Mucosa of rectum (tissue), 2 donors: ENCODE measurements around the gene GMFB.
"Not testable (repeated sequence)": the region's sequence is repeated elsewhere in the genome, so short reads cannot be mapped to it uniquely, and the experiment has no call there.

ENCODE experiments used
- H3K27ac ChIP-seq, 2 donors: one replicate each; pipeline ENCODE4 v1.7.0; 2013; ENCODE audit warnings: inconsistent platforms in 2 of 2, low read depth in 2 of 2, low read length in 2 of 2
- H3K27me3 ChIP-seq, 2 donors: one replicate each; pipeline ENCODE4 v1.7.0; 2013; ENCODE audit warnings: low read length in 2 of 2; ENCODE audit not compliant: control insufficient read depth in 2 of 2, insufficient read depth in 2 of 2
- H3K36me3 ChIP-seq, 2 donors: one replicate each; pipeline ENCODE4 v1.7.0; 2013; ENCODE audit warnings: low read length in 2 of 2; ENCODE audit not compliant: control insufficient read depth in 2 of 2, insufficient read depth in 2 of 2
- H3K4me1 ChIP-seq, 2 donors: one replicate each; pipeline ENCODE4 v1.7.0; 2013; ENCODE audit warnings: low read length in 2 of 2, mild to moderate bottlenecking in 1 of 2; ENCODE audit not compliant: control insufficient read depth in 2 of 2, insufficient read depth in 2 of 2
- H3K4me3 ChIP-seq, 2 donors: one replicate each; pipeline ENCODE4 v1.7.0; 2013; ENCODE audit warnings: low read length in 2 of 2
- H3K9ac ChIP-seq, 2 donors: one replicate each; pipeline ENCODE4 v1.7.0; 2013; ENCODE audit warnings: low read length in 2 of 2, low read depth in 1 of 2, mild to moderate bottlenecking in 1 of 2
- H3K9me3 ChIP-seq, 2 donors: one replicate each; pipeline ENCODE4 v1.7.0; 2013; ENCODE audit warnings: low read length in 2 of 2; ENCODE audit not compliant: control insufficient read depth in 2 of 2
- donor health status: healthy.
- donor health status: Normal muscosa, but diverticular disease.

Gene GMFB

DNA sequence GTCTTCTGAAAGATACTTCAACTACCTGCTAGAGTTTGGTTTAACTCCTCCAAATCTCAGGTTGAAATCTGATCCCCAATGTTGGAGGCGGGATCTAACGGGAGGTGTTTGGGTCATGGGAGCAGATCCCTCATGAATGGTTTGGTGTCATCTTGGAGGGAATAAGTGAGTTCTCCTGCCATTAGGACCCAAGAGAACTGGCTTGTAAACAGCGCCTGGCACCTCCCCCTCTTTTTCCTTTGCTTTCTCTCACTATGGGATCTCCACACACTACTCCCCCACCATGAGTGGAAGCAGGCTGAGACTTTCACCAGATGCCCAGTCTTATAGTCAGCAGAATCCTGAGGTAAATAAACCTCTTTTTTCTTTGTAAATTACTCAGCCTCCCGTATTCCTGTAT lies 50.1 kb downstream of the GMFB start:
- no peak overlapping the region for H3K9ac ChIP-seq
- H3K9me3 ChIP-seq, result no peaks in the 10 kb centered on the region
- H3K4me3 ChIP-seq, result no peak overlapping the region
- no peak overlapping the region for H3K27ac ChIP-seq
- peaks cover 8 to 12% of the 10 kb centered on the region in 2 donors for H3K4me1 ChIP-seq
- no peaks in the 10 kb centered on the region for H3K27me3 ChIP-seq
- H3K36me3 ChIP-seq, result peaks cover 0 to 3% of the 10 kb centered on the region in 2 donors

DNA sequence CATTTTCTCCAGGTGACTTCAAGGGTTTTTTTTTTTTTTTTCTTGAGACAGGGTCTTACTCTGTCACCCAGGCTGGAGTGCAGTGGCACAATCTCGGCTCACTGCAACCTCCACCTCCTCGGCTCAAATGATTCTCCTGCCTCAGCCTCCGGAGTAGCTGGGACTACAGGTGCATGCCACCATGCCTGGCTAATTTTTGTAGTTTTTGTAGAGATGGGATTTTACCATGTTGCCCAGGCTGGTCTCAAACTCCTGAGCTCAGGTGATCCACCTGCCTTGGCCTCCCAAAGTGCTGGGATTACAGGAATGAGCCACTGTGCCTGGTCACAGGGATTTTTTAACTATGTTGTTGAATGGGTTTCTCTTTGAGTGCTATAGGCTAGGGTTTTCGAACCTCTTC lies 50.8 kb downstream of the GMFB start:
- not testable (repeated sequence) for H3K9me3 ChIP-seq, H3K27ac ChIP-seq, H3K4me3 ChIP-seq, H3K9ac ChIP-seq, H3K36me3 ChIP-seq, H3K27me3 ChIP-seq
- peaks cover 8 to 12% of the 10 kb centered on the region in 2 donors for H3K4me1 ChIP-seq

DNA sequence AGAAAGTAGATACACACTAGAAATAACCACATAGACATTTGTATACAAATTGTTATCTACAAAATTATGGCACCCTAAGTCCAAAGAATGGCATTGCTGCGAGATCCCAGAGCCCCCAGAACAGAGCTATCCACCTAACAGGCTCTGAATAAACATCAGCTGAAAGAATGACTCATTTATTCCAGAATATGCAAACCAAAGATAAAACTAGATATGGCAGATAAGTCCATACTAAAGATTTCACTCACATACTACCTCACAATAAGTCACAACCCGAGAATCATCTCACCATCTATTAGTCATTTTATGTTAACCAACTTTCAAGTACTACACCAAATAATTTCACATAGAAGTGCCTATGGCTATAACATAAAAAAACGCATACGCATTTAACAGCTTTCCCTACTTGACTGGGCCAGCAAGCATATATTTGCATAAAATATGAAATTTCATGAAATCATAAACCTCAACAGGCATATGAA lies 53.2 kb downstream of the GMFB start:
- H3K4me3 ChIP-seq, result no peak overlapping the region
- no peak overlapping the region for H3K9ac ChIP-seq
- no peaks in the 10 kb centered on the region for H3K27me3 ChIP-seq
- peaks cover 7 to 8% of the 10 kb centered on the region in 2 donors for H3K4me1 ChIP-seq
- H3K27ac ChIP-seq, result no peak overlapping the region
- no peaks in the 10 kb centered on the region for H3K9me3 ChIP-seq
- peaks cover 5% of the 10 kb centered on the region in 2 donors for H3K36me3 ChIP-seq

DNA sequence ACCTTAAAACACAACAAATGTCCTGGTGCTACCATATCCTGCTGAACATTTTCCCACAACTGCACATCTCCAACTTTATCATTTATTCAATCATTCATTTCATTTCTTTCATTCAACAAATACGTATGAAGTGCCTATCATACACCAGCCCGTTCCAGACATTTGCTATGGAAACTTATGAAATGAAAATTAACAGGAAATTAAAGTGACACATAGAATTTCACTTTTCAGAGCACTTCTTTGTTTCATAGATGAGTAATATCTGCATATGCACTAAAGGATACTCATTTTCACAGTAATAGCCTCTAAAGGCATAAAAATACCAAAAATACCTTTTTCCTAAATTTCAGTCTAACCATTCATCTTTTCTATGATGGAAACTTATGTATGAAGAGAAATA lies 60.3 kb downstream of the GMFB start:
- H3K9me3 ChIP-seq, result no peaks in the 10 kb centered on the region
- no peak overlapping the region for H3K4me3 ChIP-seq
- H3K9ac ChIP-seq, result no peak overlapping the region
- H3K27me3 ChIP-seq, result no peaks in the 10 kb centered on the region
- H3K27ac ChIP-seq, result no peak overlapping the region
- peaks cover 23 to 26% of the 10 kb centered on the region in 2 donors for H3K36me3 ChIP-seq
- H3K4me1 ChIP-seq, result peaks cover 0 to 4% of the 10 kb centered on the region in 2 donors

DNA sequence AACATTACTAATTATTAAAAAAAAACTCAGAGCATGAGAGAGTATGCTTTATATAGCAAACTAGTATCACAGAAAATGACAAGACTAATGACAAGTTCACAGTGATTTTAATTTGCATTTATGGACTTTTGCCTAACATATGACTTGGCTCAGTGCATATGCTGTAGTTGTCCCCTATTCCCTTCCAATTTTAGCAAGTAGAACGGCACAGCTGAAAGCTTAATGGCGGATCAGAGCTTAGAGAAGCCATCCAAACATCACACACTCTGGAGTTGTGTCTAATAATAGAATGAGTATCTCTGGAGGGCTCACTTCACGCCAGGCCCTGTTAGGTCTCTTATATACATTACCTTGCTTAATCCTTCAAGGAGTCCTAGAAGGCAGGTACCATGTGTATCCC lies 60.9 kb downstream of the GMFB start:
- peaks cover 23 to 24% of the 10 kb centered on the region in 2 donors for H3K36me3 ChIP-seq
- H3K9ac ChIP-seq, result no peak overlapping the region

DNA sequence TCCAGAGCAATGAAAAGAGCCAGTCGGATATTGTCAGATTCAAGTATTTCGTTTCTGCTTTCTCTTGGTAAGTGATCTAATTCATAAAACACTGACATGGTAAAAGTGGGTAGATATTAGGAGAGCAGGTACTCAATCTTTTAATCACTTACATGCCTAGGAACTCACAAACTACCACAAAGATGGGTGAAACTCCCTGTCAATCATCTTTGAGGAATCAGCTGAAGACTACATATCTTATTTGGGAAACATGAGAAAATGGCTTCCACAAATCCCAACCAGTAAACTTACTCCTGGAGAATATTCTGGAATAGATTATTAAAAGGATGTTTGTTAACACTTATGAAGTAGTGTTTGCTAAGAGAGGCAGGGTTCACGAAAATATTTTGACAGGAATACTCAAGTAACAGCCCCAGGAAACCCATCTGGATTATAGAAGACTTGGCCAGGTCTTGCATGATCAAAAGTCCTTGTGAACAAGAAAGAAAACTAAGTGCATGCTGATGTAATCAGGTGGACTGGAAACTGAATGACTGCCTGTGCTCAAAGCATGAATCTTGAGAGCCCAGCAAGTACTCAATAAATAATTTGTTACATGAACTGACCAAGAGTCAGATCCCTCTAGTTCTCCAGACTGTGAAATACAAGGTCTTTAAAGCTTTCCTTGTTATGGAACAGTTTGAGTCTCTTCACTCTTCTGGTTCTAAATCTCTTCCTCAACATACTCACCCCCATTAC lies 63.1 kb downstream of the GMFB start:
- H3K36me3 ChIP-seq, result peaks cover 21% of the 10 kb centered on the region in 2 donors
- H3K27ac ChIP-seq, result no peak overlapping the region
- H3K27me3 ChIP-seq, result no peaks in the 10 kb centered on the region
- no peak overlapping the region for H3K9ac ChIP-seq
- peaks cover 0 to 4% of the 10 kb centered on the region in 2 donors for H3K4me1 ChIP-seq
- H3K9me3 ChIP-seq, result no peaks in the 10 kb centered on the region
- H3K4me3 ChIP-seq, result no peak overlapping the region

More for the DNA sequence above, 60.9 kb downstream of the GMFB start:
- no peaks in the 10 kb centered on the region for H3K9me3 ChIP-seq
- peaks cover 0 to 4% of the 10 kb centered on the region in 2 donors for H3K4me1 ChIP-seq
- no peak overlapping the region for H3K27ac ChIP-seq
- no peaks in the 10 kb centered on the region for H3K27me3 ChIP-seq
- no peak overlapping the region for H3K4me3 ChIP-seq

DNA sequence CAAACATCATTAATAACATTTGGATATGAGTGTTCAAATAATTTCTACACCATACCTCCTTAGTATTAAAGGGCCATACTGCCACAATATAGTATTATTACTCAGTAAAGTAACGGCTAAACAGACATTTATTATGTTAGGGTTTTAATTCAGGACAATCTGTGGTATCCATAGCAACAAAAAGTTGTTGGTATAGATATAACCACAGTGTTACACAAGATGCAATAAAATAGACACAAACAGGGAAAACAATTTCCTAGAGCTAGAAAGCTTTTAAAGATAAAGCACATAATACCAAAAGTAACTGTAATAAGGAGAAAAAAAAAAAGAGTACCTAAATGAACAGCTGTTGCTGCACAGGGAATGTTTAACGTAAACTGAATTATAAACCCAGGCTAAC lies 63.7 kb downstream of the GMFB start:
- Histone ChIP-seq H3K27ac (no peak overlapping the region), H3K4me1 (peaks cover 0 to 4% of the 10 kb centered on the region in 2 donors), H3K9ac (no peak overlapping the region), H3K27me3 (no peaks in the 10 kb centered on the region), H3K4me3 (no peak overlapping the region), H3K9me3 (no peaks in the 10 kb centered on the region), H3K36me3 (peaks cover 18 to 21% of the 10 kb centered on the region in 2 donors)
